ENCODE data around the gene SCEL.

DNA sequence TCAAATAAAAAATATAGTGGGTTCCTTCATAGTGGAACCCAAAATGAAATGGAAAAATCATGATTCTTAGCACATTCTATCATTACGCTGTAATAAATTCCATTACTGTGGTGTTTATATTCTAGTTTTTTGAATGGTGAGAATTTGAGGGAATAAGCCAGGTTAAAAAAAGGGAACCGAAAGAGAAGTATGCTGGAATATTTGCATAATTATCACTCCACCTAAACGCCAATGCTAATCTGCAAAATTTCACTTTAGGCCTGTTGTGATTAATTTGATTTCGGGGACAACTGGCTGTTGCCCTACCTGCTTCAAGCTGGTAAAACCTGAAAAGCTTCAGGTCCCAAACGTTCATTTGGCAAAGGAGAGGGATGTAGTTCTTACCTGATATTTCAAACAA, 32.1 kb upstream of the SCEL start:
- TF ChIP-seq CTCF (IDR thresholded peaks at IDR 0.05 in 4 of 5, conservative IDR thresholded peaks at IDR 0.05 in 1 of 5), result no peak
- TF ChIP-seq POLR2A (IDR thresholded peaks at IDR 0.05), result no peak

Measured in gastrocnemius medialis (tissue), 4 donors.